Ectodermal cell (in vitro differentiated cells): ENCODE measurements around the gene C5orf52.
"Not testable (repeated sequence)": the region's sequence is repeated elsewhere in the genome, so short reads cannot be mapped to it uniquely, and the experiment has no call there.

Source experiments
- H3K27ac ChIP-seq: 2 replicates; pipeline ENCODE4 v1.7.0; 2013; ENCODE audit warnings: mild to moderate bottlenecking, low read depth, low read length; ENCODE audit not compliant: insufficient read depth, poor library complexity, severe bottlenecking
- H3K27me3 ChIP-seq: 2 replicates; pipeline ENCODE4 v1.7.0; 2013; ENCODE audit warnings: mild to moderate bottlenecking, low read length; ENCODE audit not compliant: insufficient read depth, control insufficient read depth, poor library complexity, severe bottlenecking
- H3K36me3 ChIP-seq: one replicate; pipeline ENCODE4 v1.7.0; 2013; ENCODE audit warnings: low read length; ENCODE audit not compliant: control insufficient read depth, insufficient read depth
- H3K4me1 ChIP-seq: one replicate; pipeline ENCODE4 v1.7.0; 2013; ENCODE audit warnings: low read length; ENCODE audit not compliant: control insufficient read depth, insufficient read depth
- H3K4me3 ChIP-seq: 2 replicates; pipeline ENCODE4 v1.7.0; 2013; ENCODE audit warnings: low read depth, low read length, control low read depth; ENCODE audit not compliant: insufficient read depth
- H3K9me3 ChIP-seq: 2 replicates; pipeline ENCODE4 v1.7.0; 2013; ENCODE audit warnings: mild to moderate bottlenecking, low read length, moderate library complexity; ENCODE audit not compliant: control insufficient read depth
- WGBS, 2 experiments: methylation state at CpG; one replicate each; pipeline ENCODE4 v1.1.7; 2013; ENCODE audit warnings: missing lambda C conversion rate in 2 of 2; 5-methylcytosine and 5-hydroxymethylcytosine counted together

C5orf52 gene

DNA sequence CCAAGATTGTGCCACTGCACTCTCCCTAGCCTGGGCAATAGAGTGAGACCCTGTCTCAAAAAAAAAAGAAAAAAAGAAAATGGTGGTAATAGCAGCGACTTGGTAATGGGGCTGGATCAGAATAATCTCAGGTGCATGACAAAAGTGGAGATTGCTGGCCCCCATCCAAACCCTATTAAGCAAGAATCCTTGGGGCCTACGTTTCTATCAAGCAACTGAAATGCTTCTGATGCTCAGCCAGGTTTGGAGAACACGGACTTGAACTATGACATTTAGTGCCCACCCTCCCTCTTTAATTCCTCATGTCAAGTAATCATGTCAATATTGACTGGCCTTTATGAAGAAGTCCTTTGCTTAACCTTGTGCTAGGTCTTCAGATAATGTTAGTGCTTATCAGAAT is 6.6 kb downstream of the C5orf52 start:
- no peak overlapping the region for H3K4me3 ChIP-seq
- peaks cover 2% of the 10 kb centered on the region for H3K27me3 ChIP-seq
- no peaks in the 10 kb centered on the region for H3K4me1 ChIP-seq
- H3K36me3 ChIP-seq, result no peaks in the 10 kb centered on the region
- no peaks in the 10 kb centered on the region for H3K9me3 ChIP-seq
- 87 to 94% methylated on average over 3 of the region's 3 CpGs for whole genome bisulfite sequencing, 2 experiments
- H3K27ac ChIP-seq, result no peak overlapping the region

DNA sequence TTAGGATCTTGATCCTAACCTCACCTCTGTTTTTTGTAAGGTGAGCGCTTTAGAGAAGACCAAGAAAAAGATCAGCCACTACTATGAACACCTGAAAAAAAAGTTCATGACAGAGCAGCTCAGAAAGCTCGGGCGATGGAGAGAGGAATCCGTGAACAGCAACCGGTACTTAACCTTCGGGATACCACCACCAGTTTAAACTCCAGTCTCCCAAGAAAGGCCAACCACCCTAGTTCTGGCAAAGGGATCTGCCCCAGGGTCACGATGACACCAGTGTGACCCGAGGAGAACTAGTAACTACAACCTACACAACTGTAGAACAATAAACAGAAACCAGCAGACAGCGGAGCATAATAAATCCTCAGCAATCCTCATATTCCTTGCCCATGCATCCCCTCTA is 8.5 kb downstream of the C5orf52 start:
- H3K36me3 ChIP-seq, result no peaks in the 10 kb centered on the region
- no peak overlapping the region for H3K27ac ChIP-seq
- no peaks in the 10 kb centered on the region for H3K9me3 ChIP-seq
- 93 to 94% methylated on average over 9 of the region's 9 CpGs for WGBS, 2 experiments
- no peaks in the 10 kb centered on the region for H3K4me1 ChIP-seq
- no peaks in the 10 kb centered on the region for H3K27me3 ChIP-seq
- no peak overlapping the region for H3K4me3 ChIP-seq

DNA sequence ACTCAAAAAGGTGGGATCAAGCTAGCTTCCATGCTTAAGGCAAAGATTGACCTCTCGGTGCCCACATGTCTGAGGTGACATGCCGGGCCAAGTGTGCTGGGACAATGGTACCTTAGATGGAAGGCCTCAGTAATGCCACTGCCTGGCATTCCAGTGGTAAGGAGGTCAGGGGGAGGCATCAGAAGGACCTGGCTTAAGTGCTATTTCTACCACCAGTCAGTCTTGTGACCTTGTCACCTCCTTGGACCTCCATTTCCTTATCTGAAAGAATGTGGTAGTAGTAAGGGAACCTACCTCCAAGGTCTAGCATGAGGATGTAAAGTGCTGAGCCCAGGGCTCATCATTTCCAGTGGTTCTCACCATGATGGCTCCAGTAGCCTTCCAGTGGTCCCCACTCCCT is 8.9 kb downstream of the C5orf52 start:
- no peak overlapping the region for H3K27ac ChIP-seq
- H3K4me1 ChIP-seq, result no peaks in the 10 kb centered on the region
- no peak overlapping the region for H3K4me3 ChIP-seq
- no peaks in the 10 kb centered on the region for H3K9me3 ChIP-seq
- WGBS, 2 experiments, result 97% methylated on average over 2 of the region's 2 CpGs
- H3K36me3 ChIP-seq, result no peaks in the 10 kb centered on the region
- no peaks in the 10 kb centered on the region for H3K27me3 ChIP-seq

DNA sequence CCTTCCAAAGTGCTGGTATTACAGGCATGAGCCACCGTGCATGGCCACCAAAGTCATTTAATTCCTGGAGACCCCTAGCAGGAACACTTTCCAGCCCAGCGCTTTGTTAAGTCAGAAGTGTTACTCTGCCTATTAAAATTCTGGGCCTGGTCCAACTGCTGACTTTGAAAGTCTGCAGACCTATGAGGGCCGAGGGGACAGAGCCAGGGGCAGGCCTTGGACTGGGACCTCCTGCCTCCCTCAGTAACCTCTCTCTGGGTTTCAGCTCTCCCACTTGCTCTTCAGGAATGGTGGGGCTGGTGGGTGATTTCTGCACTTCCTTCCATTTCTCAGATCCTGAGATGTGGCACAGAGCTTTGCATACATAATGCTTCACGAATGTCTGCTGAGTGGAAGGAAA is 9.7 kb downstream of the C5orf52 start:
- whole genome bisulfite sequencing, 2 experiments, result 91% methylated on average over 4 of the region's 4 CpGs

DNA sequence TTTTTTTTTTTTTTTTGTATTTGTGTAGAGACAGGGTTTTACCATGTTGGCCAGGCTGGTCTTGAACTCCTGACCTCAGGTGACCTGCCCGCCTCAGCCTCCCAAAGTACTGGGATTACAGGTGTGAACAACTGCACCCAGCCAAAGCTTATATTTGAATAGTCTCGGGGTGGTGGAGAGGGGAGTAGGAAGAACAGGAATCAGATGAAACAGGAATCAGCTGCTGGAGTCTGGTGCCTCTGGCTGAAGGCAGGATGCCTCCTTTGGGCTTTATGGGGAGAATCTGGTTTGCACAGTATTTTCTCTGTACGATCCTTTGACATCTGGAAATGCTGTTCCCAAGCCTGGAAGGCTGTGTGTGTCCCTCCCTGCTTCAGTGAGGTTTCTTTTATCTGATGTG is 10.9 kb downstream of the C5orf52 start:
- Histone ChIP-seq H3K9me3 (no peaks in the 10 kb centered on the region), H3K4me1 (no peaks in the 10 kb centered on the region), H3K36me3 (no peaks in the 10 kb centered on the region), H3K4me3 (no peak overlapping the region), H3K27ac (no peak overlapping the region), H3K27me3 (no peaks in the 10 kb centered on the region)
- 79% methylated on average over 3 of the region's 3 CpGs for WGBS, 2 experiments

More for the DNA sequence above, 9.7 kb downstream of the C5orf52 start:
- Histone ChIP-seq H3K27me3 (no peaks in the 10 kb centered on the region), H3K9me3 (no peaks in the 10 kb centered on the region), H3K4me1 (no peaks in the 10 kb centered on the region), H3K4me3 (no peak overlapping the region), H3K36me3 (no peaks in the 10 kb centered on the region), H3K27ac (no peak overlapping the region)

DNA sequence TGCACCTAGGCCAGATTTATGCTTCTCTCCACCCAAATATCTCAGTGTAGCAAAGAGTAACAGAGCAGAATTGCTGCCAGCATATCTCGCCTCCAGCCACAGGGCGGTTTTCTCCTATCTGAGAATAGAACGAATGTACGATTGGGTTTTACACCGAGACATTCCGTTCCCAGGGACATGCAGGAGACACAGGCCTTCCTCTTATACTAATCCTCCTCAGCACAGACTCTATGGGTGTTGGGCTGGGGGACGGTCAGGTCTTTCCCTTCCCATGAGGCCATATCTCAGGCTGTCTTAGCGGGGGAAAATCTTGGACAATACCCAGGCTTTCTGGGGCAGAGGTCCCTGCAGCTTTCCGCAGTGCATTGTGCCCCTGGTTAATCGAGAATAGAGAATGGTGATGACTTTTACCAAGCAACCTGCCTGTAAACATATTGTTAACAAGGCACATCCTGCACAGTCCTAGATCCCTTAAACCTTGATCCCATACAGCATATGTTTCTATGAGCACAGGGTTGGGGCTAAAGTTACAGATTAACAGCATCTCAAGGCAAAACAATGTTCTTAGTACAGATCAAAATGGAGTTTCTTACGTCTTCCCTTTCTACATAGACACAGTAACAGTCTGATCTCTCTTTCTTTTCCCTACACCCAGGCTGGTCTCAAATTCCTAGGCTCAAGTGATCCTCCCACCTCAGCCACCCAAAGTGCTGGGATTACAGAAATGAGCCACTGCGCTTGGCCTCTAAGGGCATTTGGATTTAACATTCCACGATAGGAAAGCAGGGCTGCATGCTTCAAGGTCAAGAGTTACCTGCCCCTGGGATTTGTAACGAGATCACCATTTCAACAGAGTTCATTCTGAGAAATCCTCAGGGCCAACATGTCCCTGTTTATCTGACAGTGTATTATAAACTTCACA is 15.2 kb downstream of the C5orf52 start:
- WGBS, 2 experiments, result 87 to 93% methylated on average over 14 of the region's 14 CpGs
- H3K4me1 ChIP-seq, H3K27ac ChIP-seq, H3K36me3 ChIP-seq, H3K9me3 ChIP-seq, H3K27me3 ChIP-seq, H3K4me3 ChIP-seq: not testable (repeated sequence)

DNA sequence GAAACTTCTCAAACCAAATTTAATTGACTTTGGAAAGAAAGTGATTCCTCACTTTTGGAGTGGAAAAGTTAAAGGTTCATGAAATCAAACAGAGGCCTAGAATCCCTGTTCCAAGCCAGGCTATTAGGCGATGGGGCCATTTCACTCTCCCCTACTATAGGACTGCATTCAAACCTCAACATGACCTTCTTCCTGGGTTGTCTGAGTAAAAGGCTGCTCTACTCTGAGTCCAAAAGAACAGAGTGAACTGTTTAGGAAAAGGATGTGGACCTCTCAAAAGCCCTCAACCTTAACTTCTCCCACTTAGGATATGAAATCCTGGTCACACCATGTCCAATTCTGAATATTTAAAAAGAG is 15.8 kb downstream of the C5orf52 start:
- no peaks in the 10 kb centered on the region for H3K36me3 ChIP-seq
- H3K9me3 ChIP-seq, result no peaks in the 10 kb centered on the region
- H3K4me1 ChIP-seq, result no peaks in the 10 kb centered on the region
- H3K27me3 ChIP-seq, result no peaks in the 10 kb centered on the region
- H3K27ac ChIP-seq, result no peak overlapping the region
- H3K4me3 ChIP-seq, result no peak overlapping the region
- 92 to 100% methylated on average over 1 of the region's 1 CpG for WGBS, 2 experiments

DNA sequence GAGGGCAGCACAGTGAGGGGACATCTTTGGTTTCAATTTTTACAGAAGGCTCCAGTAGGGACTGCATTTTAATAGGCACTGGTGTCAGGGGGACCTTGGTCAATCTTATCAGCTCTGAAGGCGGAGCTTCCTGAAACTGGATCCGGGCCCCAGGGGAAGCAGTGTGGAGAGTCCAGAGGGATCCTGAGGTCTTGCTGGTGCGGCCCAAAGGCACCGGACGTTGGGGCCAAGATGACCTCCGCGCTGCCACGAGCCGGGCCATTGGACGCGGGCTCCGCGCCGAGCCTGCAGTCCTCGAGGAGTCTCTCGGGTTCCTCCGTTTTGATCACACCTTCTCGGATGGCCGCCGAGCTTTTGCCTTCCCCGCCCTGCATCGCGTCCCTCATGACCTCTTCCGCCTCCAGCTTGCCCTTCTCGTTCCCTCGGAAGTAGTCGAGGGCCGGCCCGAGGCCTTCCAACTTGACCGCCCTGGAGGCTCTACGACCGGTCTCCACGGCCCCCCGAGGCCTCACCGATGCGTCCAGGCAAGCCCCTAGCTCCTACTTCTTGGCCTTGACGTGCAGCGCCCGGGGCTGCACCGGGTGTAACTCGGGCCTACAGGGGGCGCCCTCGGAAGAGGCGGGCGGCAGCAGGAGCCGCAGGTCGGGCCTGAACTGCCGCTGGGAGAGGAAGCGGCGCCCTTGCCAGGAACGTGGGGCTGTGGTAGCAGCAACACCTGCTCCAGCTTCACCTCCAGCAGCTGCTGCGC is 18.8 kb downstream of the C5orf52 start:
- no peaks in the 10 kb centered on the region for H3K9me3 ChIP-seq
- WGBS, 2 experiments, result 94 to 95% methylated on average over 52 of the region's 52 CpGs
- H3K27me3 ChIP-seq, result no peaks in the 10 kb centered on the region
- H3K4me1 ChIP-seq, result no peaks in the 10 kb centered on the region
- H3K27ac ChIP-seq, result no peak overlapping the region
- no peak overlapping the region for H3K4me3 ChIP-seq
- no peaks in the 10 kb centered on the region for H3K36me3 ChIP-seq

DNA sequence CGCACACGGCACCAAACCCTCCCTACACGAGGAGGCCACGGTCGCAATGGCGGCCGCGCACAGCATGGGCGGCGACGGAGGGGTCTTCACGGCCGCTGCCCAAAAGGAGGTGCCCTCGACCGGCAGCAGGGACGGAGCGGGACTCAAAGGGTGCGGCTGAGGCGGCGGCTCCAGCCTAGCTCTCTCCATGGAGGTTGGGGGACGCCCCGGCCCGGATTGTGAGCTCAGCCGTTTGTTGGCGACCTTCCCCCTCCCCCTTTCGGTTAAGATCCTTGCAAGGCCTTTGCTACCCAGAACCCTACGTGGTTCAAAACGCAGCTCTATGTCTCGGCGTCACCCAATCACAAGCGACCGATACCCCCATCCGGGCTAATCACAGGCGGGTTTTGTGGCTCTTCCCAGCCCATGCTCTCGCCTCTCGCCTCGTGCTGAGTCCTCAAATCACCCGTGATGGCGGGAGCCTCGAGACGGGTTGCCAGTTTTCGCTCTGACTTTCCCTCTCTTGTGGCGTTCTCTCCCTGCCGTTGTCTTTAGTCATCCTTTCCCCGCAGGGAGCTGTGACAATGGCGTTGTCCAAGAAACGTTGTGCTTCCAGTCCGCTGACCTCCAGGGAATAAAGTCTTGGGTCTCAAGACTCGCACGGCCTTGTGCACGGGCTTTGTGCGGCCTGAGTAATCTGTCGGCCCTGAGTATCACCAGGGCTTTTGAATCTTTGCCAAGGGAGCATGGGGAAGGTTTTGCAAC is 19.5 kb downstream of the C5orf52 start:
- Histone ChIP-seq H3K27ac (no peak overlapping the region), H3K36me3 (no peaks in the 10 kb centered on the region), H3K9me3 (no peaks in the 10 kb centered on the region), H3K4me1 (no peaks in the 10 kb centered on the region), H3K4me3 (no peak overlapping the region), H3K27me3 (no peaks in the 10 kb centered on the region)
- 94 to 96% methylated on average over 53 of the region's 53 CpGs for WGBS, 2 experiments

DNA sequence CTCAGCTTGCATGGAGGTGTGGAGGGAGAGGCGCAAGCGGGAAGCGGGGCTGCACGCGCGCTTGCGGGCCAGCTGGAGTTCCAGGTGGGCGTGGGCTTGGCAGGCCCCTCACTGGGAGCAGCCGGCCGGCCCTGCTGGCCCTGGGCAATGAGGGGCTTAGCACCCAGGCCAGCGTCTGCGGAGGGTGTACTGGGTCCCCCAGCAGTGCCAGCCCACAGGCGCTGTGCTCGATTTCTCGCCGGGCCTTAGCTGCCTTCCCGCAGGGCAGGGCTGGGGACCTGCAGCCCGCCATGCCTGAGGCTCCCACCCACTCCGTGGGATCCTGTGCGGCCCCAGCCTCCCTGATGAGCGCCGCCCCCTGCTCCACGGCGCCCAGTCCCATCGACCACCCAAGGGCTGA is 22.5 kb downstream of the C5orf52 start:
- H3K4me1 ChIP-seq, H3K27ac ChIP-seq, H3K36me3 ChIP-seq, H3K9me3 ChIP-seq, H3K27me3 ChIP-seq, H3K4me3 ChIP-seq: not testable (repeated sequence)
- 91 to 92% methylated on average over 25 of the region's 25 CpGs for WGBS, 2 experiments
